ENCODE results near the gene PROX1.

The PROX1 gene

DNA sequence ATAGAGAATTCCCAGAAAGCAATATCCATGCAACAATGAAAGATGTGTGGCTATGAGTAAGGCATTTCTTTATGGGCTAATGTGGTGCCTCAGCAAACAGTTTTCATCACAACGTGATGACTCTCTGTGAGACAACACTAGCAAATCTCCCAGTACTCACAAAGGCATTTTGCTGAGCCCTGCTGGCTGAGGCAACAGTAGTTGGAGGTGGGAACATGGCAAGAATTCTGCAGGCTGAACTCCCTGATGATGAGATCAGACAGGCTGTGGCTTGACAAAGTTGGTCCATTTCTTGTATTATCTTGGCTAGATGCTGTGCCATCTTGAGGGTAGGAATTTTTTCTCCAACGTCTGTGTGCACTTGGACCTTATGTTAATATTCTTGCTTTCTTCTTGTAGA lies 24.6 kb downstream of the PROX1 start:
- Histone ChIP-seq H3K9ac (no peak overlapping the region), H2AFZ (ENCODE audit: low read depth) (no peak overlapping the region), H4K20me1 (ENCODE audit: insufficient read depth) (no peaks in the 10 kb centered on the region), H3K36me3 (ENCODE audit: insufficient read depth) (no peaks in the 10 kb centered on the region), H3K4me2 (no peak overlapping the region), H3K27ac (no peak overlapping the region), H3K27me3 (ENCODE audit: insufficient read depth, low read depth) (no peaks in the 10 kb centered on the region), H3K4me1 (ENCODE audit: low read depth, poor library complexity, severe bottlenecking) (no peaks in the 10 kb centered on the region), H3K4me3 (IDR thresholded peaks at IDR 0.05; ENCODE audit: insufficient read depth, low read depth, low read length) (no peak overlapping the region), H3K79me2 (ENCODE audit: insufficient read depth, low read depth) (no peaks in the 10 kb centered on the region)
- TF ChIP-seq, protein P1, sequence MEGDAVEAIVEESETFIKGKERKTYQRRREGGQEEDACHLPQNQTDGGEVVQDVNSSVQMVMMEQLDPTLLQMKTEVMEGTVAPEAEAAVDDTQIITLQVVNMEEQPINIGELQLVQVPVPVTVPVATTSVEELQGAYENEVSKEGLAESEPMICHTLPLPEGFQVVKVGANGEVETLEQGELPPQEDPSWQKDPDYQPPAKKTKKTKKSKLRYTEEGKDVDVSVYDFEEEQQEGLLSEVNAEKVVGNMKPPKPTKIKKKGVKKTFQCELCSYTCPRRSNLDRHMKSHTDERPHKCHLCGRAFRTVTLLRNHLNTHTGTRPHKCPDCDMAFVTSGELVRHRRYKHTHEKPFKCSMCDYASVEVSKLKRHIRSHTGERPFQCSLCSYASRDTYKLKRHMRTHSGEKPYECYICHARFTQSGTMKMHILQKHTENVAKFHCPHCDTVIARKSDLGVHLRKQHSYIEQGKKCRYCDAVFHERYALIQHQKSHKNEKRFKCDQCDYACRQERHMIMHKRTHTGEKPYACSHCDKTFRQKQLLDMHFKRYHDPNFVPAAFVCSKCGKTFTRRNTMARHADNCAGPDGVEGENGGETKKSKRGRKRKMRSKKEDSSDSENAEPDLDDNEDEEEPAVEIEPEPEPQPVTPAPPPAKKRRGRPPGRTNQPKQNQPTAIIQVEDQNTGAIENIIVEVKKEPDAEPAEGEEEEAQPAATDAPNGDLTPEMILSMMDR (conservative IDR thresholded peaks at IDR 0.05; ENCODE audit: low read depth, low read length) = no peak

DNA sequence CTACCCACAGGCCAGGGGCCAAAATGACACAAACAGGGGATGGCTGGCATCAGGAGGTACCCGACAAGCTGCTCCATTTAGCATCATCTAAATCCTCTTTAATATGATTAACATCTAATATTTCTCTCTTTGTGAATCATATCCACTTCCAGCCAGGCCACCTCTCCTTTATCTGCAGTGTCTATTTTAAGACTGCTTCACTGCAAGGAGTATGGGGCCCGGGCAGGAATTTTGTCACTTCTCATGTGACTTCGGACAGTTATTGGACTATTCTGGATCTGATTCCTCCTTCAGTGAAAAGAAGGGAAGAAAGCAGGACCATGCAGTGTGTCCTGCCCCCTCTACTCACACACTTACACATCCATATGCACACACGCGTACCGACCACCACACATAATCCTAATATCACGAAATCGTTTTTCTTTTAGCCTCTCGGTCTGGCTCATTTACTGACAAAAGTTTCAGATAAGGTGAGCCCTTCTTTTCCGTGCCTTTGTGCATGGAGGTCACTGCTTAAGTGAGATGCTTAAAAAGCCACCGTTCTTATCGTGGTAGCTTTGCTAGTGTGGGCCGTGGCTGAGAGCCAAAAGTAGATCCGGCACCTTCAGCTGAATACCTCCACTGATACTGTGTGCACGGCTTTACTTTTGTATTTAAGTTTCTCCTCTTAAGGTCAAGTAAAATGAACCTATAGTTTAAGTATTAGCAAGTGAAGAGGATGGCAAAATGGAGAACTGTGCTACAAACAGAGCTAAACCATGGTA lies 26.0 kb downstream of the PROX1 start:
- H2AFZ ChIP-seq (ENCODE audit: low read depth) = no peak overlapping the region
- no peak overlapping the region for H3K4me3 ChIP-seq (IDR thresholded peaks at IDR 0.05; ENCODE audit: insufficient read depth, low read depth, low read length)
- H3K9ac ChIP-seq = no peak overlapping the region
- TF ChIP-seq, protein P1 (conservative IDR thresholded peaks at IDR 0.05; ENCODE audit: low read depth, low read length) = no peak
- no peaks in the 10 kb centered on the region for H3K79me2 ChIP-seq (ENCODE audit: insufficient read depth, low read depth)
- H3K36me3 ChIP-seq (ENCODE audit: insufficient read depth) = no peaks in the 10 kb centered on the region
- no peaks in the 10 kb centered on the region for H4K20me1 ChIP-seq (ENCODE audit: insufficient read depth)
- no peak overlapping the region for H3K27ac ChIP-seq
- H3K27me3 ChIP-seq (ENCODE audit: insufficient read depth, low read depth) = no peaks in the 10 kb centered on the region
- H3K4me2 ChIP-seq = no peak overlapping the region
- H3K4me1 ChIP-seq (ENCODE audit: low read depth, poor library complexity, severe bottlenecking) = no peaks in the 10 kb centered on the region

DNA sequence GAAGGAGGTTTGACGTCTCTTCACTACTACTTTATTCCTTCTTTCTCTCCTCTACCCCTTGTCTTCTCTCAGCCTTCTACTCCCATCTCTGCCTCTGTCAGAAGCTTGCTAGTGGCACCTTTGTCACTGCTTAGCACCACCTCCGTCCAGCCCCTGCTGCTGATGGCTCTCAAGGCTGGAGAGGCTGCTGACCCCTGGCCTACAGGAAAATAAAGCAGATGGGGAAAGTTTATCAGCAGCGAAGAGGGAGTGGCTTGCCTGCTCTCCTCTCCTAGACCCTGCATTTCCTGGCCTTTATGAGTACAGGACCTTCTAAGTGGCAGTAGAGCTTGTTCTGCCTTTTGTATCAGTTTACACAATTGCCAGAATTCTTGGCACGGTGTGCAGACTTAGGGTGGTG lies 27.0 kb downstream of the PROX1 start:
- H3K9ac ChIP-seq = no peak overlapping the region
- H3K4me3 ChIP-seq (IDR thresholded peaks at IDR 0.05; ENCODE audit: insufficient read depth, low read depth, low read length) = no peak overlapping the region
- TF ChIP-seq, protein P1 (conservative IDR thresholded peaks at IDR 0.05; ENCODE audit: low read depth, low read length) = no peak
- no peak overlapping the region for H3K4me2 ChIP-seq
- no peak overlapping the region for H3K27ac ChIP-seq
- H3K27me3 ChIP-seq (ENCODE audit: insufficient read depth, low read depth) = no peaks in the 10 kb centered on the region
- H3K36me3 ChIP-seq (ENCODE audit: insufficient read depth) = no peaks in the 10 kb centered on the region
- no peaks in the 10 kb centered on the region for H4K20me1 ChIP-seq (ENCODE audit: insufficient read depth)
- no peaks in the 10 kb centered on the region for H3K4me1 ChIP-seq (ENCODE audit: low read depth, poor library complexity, severe bottlenecking)
- no peak overlapping the region for H2AFZ ChIP-seq (ENCODE audit: low read depth)
- H3K79me2 ChIP-seq (ENCODE audit: insufficient read depth, low read depth) = no peaks in the 10 kb centered on the region

DNA sequence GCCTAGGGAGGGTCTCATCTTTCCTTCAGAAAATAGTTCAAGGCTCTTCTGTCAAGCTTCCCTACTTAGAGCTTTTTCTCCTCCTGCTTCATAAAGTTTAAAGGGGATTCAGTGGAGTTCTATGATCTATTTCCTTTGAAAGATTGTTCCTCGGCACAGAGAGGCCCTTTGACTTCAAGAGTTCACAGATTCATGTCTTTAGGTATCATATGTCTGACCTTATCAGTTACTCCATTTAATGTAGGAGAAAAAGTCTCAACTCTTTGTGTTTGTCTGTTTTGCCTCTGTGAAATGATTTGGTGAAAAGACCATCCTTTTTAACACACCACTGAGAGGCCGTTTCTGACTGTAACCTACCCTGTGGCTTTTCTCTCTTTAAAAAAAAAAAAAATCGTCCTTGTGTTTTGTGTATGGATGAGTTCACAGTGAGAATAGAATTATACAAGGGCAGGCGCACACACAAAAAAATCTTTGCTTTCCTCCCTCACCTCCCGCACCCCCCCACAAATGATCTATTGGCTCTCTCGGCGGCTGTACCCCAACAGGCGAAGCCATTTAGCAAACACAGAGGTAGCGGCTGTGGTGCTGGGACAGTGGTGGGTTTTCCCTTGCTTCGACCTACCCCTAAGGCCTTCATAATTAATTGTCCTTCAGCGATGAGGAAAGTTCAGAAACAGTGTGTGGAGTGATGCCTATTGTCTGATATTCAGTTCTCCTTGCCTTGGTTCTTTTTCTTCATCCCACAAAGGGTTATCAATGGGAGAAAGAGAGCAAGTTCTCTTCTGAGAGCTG lies 29.6 kb downstream of the PROX1 start:
- H2AFZ ChIP-seq (ENCODE audit: low read depth) = no peak overlapping the region
- H4K20me1 ChIP-seq (ENCODE audit: insufficient read depth) = no peaks in the 10 kb centered on the region
- H3K4me3 ChIP-seq (IDR thresholded peaks at IDR 0.05; ENCODE audit: insufficient read depth, low read depth, low read length) = no peak overlapping the region
- no peak overlapping the region for H3K4me2 ChIP-seq
- H3K27me3 ChIP-seq (ENCODE audit: insufficient read depth, low read depth) = no peaks in the 10 kb centered on the region
- no peaks in the 10 kb centered on the region for H3K4me1 ChIP-seq (ENCODE audit: low read depth, poor library complexity, severe bottlenecking)
- TF ChIP-seq, protein P1 (conservative IDR thresholded peaks at IDR 0.05; ENCODE audit: low read depth, low read length) = no peak
- H3K27ac ChIP-seq = no peak overlapping the region
- H3K79me2 ChIP-seq (ENCODE audit: insufficient read depth, low read depth) = no peaks in the 10 kb centered on the region
- H3K36me3 ChIP-seq (ENCODE audit: insufficient read depth) = no peaks in the 10 kb centered on the region
- no peak overlapping the region for H3K9ac ChIP-seq
